ENCODE data around the gene SMAD7.

DNA sequence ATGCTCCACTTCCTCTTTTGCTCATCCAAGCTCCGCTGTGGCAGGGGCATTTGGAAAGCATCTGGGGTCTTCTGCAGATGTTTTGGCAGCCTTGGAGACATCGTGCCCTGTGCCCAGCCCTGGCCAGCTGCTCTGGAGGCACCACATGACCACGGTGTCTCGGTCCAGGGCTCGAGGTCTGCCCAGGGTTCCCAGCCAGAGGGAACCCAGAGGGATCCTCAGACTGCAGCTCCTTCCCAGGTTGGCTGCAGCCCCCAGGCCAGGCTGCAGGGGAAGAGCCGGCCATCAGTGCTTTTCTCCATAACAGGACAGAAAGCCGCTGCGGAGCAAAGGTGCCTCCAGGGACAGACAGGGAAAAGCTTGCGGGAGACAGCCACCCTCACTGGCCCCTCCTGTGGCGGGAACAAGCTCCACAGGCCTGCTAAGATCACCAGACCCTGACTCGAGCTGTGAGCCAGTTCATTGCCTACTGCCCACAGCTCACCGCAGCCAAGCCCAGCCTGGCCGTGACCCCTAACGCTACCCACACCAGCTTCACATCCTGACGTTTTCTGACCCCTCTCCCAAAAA, 74.7 kb downstream of the SMAD7 start:
- TF ChIP-seq, protein P1, sequence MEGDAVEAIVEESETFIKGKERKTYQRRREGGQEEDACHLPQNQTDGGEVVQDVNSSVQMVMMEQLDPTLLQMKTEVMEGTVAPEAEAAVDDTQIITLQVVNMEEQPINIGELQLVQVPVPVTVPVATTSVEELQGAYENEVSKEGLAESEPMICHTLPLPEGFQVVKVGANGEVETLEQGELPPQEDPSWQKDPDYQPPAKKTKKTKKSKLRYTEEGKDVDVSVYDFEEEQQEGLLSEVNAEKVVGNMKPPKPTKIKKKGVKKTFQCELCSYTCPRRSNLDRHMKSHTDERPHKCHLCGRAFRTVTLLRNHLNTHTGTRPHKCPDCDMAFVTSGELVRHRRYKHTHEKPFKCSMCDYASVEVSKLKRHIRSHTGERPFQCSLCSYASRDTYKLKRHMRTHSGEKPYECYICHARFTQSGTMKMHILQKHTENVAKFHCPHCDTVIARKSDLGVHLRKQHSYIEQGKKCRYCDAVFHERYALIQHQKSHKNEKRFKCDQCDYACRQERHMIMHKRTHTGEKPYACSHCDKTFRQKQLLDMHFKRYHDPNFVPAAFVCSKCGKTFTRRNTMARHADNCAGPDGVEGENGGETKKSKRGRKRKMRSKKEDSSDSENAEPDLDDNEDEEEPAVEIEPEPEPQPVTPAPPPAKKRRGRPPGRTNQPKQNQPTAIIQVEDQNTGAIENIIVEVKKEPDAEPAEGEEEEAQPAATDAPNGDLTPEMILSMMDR (IDR thresholded peaks at IDR 0.05), result no peak
- TF ChIP-seq POLR2A (IDR thresholded peaks at IDR 0.05), result no peak

Measured in lower leg skin (tissue), 3 donors.